Measurements from ENCODE around the gene NFAM1.
A peak's percentile ranks its signal among the peaks of the same experiment; 100 is the strongest.

The NFAM1 gene

DNA sequence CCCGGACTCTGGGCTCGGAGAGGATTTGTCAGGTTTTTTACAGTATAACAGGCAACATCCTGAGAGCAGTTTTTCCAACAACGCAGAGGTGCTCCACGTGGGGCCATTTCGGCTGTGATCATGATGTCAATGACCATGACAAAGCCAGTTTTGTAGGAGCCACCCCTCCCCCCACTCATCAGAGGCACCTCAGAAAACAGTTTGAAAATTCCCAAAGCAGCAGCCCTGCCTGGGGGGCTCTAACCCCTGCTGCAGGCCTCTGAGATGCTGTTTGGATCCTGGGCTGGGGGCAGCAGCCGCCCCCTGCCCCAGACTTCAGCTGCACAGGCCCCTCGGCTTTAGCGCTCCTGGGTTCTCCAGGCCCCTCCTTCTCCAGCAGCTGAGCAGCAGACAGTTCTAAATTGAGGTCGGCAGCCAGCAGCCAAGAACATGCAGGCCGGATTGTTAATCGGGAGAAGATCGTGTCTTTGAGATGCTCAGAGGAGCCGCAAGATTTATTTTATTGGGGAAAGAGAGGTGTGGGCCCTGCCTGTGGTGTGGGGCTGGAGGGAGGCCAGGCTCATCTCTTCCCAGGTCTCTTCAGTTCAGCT is 19.4 kb downstream of the NFAM1 start:
- no peak for DNase-seq

- no peak for DNase-seq
Observed at GRCh38 chr22:42410708-42411107, 21.5 kb downstream of the NFAM1 start.

GRCh38 chr22:42408810-42409529 is 23.2 kb downstream of the NFAM1 start:
- no peak for DNase-seq

DNA sequence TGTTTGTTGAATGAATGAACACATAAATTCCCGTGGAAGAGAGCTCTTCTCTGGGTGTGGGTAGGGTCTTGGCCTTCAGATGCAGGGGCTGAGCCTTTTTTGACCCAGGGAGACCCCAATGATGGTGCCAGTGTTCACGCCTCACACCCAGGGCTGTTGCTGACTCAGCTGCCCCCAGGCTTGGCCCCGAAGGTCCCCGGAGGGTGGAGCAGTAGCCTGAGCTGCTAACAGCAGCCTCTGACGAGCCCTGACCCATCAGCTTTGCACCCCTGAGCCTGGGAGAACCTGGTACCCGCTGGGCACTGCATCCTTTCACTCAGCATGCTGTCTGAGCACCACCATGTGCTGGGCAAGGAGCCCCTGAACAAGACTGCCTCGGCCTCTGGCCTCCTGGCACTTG is 23.9 kb downstream of the NFAM1 start:
- DNase-seq = no peak

DNA sequence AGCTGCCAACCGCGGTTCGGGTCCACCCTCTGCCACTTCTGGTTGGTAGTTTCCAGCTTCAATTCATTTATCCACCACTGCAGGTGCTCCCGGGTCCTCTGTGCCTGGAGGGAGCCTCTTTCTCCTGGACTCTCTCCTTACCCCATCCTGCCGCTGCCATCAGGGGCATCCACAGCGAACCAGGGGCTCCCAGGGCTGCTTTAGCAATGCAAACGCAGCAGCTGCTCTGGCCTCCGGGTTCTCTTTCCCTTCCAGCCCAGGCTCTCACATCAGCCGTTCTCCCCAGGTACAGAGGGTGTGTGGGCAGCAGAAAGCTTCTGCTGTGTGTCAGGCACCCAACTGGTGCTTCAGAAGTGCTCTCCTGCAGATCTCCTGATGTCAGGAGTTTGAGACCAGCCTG is 27.9 kb downstream of the NFAM1 start:
- no peak for DNase-seq

DNA sequence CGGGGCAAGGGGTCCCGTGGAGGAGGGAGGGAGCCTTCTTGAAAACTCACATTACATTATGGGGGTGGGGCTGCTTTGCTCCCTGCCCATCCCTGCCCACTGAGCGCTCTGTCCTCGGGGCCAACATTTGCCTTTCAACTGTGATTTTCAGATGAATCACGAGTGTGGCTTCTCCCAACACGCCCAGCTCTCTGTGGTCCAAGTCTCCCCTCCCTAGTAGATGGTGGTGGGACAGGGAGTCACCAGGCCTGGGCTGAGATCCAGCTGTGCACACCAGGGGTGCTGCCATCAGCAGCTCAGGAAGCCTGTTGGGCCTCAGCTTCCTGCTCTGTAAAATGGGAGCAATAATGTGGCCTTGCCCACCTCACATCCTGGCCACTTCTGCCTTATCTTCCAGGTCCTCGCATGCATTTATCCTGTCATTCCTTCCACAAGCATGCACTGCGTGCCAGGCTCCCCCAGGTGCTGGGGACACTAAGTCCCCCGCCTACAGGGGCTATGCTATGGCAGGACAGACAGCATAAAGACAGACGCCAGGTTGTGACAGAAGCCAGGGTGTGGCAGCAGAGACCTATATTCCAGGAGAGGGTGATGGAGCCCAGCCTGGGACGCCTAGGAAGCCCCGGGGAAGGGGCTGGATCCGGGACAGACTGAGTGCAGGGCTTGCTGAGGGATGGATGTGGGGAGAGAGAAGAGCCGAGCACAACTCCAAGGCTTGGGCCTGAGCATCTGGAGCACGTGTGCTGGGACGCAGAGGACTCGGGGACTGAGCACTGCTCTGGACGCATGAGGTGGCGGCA is 30.5 kb downstream of the NFAM1 start:
- no peak for DNase-seq

DNA sequence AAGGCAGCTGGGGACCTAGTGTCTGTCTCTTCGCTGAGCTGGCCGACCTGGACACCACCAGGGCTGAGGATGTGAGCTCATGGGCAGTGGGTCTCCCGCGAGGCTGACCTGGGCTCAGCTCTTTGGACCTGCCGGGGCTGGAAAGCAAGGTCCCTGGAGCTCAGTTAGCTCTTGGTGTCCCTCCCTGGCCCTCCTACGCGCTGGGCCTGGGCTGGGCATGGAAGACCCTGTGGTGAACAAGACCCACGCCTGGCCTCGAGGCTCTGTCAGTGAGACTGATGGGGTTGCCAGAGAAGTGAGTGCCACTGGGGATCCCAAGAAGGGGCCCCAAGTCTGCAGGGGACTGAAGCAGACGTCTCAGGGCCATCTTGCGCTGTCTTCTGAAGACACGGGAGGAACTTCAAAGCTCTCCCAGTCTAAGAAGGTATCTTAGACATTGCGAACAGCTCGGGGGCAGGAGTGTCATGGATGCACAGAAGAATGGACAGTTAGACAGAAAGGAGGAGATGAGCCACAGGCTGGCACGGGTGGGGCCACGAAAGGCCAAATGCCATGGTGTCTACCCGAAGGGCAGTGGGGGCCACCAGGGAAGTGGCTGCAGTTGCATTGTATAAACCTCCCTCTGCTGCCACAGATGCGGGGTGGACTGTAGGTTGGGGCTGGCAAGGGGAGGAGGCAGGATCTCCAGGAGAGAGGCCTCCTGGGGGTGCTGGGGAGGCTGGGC is 31.2 kb downstream of the NFAM1 start:
- no peak for DNase-seq

- peak; percentile 98 for DNase-seq
Observed at GRCh38 chr22:42399315-42400271, 32.6 kb downstream of the NFAM1 start.

DNA sequence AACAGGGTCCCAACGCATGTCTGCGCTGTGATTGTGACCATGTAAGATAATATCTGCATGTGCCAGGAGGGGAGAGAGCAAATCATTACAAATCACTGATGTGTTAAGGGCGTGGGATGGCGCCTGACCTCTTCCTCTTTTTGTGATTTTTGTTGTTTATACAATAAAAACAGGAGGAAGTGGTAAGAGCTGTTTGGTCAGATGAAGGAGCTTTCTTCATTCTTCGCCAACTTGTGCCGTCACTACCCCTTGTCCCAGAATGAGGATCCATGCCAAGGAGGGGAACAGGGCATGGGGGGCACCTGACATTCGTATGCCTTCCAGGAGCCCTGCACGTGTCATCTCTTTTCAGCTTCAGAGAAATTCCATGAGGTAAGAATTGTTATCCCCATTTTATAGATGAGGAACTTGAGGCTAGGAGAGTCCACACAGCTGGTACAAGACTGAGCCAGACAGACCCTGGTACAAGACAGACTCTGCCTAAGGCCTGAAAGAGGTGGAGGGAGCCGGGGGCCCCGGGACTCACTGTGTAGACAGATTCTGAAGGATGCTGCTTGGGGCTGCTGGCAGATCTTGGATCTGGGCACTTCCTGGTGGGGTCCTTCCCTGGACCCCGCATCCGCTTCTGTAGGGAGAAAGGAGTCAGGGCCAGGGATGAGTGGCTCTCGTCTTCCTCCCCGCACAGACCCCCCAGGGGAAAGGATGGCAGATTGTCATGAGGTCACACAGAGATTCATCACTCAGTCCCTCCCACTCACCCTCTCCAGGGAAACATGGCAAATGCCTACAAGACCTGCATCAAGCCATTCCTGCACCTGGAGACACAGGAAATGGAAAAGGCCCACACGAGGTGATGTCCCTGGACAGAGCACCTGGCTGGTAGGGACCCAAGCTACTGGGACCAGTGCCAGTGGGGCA is 34.6 kb downstream of the NFAM1 start:
- DNase-seq = peak; percentile 68

GRCh38 chr22:42396621-42397331 is 35.4 kb downstream of the NFAM1 start:
- DNase-seq = peak; percentile 78

DNA sequence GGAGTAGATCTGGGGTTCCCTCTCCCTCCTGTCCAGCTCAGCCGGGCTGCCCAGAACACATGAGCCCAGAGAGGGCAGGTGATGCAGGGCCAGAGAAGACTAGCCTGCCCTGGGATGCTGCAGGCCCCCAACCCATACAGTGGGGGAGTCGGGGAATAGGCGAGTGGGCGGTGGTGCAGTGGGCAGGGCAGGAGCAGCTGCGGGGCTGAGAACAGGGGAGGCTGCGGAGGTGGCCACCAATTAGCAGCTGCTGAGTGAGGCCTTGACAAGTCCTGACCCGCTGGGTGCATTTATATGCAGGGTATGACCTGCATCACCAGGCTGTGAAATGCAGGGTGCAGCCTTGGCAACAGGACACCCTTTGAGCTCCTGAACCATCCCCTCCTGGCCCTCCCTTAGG is 43.1 kb downstream of the NFAM1 start:
- no peak for DNase-seq

DNA sequence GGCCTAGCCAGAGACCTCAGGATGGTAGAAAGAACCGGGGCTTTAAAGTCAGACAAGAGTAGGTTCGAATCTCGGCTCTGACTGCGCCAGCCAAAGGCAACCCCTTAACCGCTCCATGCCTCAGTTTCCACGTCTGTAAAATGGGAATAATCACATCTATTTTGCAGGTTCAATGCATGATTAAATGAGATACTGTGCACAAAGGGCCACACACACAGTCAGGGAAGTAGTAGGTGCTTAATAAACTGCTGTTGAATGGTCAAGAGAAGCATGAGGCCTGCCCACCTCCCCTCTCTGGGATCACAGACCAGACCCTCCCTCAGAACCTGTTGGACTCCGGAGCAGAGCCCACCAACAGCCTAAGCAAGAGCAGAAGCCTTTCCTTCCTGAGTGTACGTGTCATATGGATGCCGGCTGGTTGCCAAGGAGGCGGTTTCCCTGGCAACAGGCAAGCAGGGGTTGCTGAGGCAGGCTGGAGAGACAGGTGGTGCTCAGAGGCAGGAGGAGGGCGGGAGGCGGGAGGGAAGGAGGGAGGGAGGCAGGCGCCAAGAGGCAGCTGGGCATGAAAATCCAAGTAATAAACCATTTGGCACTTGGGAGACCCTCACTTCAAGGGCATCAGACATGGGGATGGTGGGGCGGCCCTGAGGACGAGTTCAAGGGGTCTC is 43.9 kb downstream of the NFAM1 start:
- peak; percentile 88 for DNase-seq

DNA sequence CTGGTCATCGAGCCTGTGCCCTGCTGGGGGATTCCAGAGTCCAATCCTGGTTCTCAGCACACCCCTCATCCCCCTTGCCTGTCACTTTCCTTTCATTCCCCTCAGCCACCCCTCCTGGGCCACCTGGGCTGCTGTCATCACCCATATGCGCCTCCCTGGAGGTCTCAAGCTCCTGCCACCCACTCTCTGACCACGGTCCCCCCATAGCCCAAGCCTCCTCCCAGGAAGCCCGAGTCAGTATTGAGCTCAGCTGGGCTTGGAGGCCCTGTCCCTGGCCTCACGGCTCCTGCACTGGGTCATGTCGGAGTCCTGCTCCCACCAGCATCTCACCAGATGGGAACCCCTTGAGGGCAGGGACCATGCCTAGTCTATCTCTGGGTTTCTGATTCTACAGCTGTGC is 44.6 kb downstream of the NFAM1 start:
- no peak for DNase-seq

GRCh38 chr22:42385696-42386095 is 46.5 kb downstream of the NFAM1 start:
- DNase-seq = no peak

- no peak for DNase-seq
Observed at GRCh38 chr22:42384506-42384905, 47.7 kb downstream of the NFAM1 start.

DNA sequence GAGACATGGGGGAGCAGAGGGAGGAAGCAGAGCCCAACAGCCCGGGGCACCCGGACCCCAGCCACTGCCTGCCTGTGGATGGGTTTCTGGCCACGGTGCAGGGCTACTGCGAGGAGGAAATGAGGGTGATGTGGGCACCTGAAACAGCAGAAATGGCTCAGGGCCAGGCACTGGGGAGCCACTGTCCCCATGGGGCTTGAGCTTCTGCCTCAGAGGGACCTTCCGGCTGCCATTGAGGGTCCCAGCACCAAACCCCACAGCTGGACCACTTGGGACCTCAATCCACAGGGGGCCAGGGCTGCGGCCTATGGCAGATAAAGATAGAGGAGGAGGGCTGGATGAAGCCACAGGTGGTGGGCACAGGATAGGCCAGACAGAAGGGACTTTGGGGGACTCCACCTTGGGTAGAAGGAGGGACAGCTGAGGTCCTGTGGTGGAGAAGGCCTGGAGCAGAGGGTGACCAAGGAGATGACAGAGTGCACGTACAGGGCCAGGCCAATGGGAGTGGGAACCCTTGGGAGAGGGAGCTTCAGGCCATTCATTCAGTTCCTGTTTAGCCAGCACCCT is 48.3 kb downstream of the NFAM1 start:
- peak; percentile 1 for DNase-seq

DNA sequence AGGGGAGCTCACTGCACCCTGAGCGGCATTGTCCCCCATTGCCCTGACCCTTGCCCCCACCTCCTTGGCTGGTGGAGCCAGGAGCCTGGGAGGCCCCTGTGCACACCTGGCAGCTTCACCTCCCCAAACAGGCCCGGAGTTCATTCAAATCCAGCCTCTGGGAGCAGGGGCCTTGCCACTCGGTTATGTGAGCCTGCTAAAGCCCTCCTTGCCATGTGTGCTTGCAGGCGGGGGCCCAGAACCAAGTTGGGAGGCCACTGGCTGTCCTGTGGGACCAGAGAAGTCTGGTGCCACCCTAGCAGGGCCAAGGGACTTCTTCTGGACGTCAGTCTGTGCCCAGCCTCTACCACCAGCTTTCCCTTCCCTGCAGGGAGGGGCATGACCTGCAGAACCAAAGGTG is 48.9 kb downstream of the NFAM1 start:
- DNase-seq = no peak

DNA sequence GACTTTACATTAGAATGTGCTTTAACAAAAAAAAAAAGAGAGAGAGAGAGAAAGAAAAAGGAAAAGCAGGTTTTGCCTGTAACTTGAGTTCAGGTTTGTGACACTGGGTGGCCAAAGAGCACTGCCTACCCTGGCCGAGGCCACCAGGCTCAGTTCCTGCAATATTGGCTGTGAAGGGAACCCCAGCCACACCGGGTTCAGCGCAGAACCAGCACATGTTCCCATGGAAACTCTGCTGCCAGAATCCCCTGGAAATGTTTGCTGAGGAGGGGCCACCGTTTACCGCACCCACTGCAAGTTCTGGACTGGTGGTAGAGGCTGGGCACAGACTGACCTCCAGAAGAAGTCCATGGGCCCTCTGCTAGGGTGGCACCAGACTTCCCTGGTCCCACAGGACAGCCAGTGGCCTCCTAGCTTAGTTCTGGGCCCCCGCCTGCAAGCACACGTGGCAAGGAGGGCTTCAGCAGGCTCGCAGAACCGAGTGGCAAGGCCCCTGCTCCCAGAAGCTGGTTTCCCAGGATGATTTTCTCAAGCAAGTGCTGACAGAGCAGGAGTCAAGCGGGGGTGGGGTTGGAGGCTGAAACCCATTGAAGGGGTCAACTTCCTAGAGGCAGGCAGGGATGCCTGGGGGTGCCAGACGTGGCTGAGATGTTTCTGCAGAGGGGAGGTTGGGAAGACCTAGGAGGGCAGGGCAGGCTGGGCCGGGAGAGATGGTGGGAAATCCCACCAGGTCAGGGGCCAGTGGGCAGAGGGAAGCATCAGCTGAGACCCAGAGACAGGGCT is 51.2 kb downstream of the NFAM1 start:
- DNase-seq = no peak
